Left lung (tissue), 10 donors: Measurements from ENCODE around the gene ARPC5L. TPM values are rescaled to one million over a fixed set of nuclear protein-coding genes. Genes with fewer than 3 reads are reported as not detected.

ENCODE experiments used
- ATAC-seq: fragments of 200-7000 bp; cut with Tn5 transposase; one replicate; pipeline ENCODE4 v1.9.1; 2020; ENCODE audit warnings: moderate library complexity
- DNase-seq, 4 donors: peaks; one replicate each; pipeline ENCODE4 v3.0.0-alpha.2; 2013 to 2020
- H3K27ac ChIP-seq, 2 donors: fragments of 200-600 bp; sonication (generic) in 1 of 2; one replicate each; pipeline versions ENCODE4 v1.5.0 to v1.8.0; 2020 to 2021
- H3K27me3 ChIP-seq, 2 donors: fragments of 200-600 bp; sonication (generic) in 1 of 2; one replicate each; pipeline versions ENCODE4 v1.5.0 to v1.8.0; 2020 to 2021
- H3K36me3 ChIP-seq, 2 donors: fragments of 200-600 bp; sonication (generic) in 1 of 2; one replicate each; pipeline versions ENCODE4 v1.5.0 to v1.8.0; 2020 to 2021
- H3K4me1 ChIP-seq, 2 donors: fragments of 200-600 bp; one replicate each; pipeline ENCODE4 v1.8.0; 2021
- H3K4me3 ChIP-seq, 2 donors: fragments of 200-600 bp; sonication (generic) in 1 of 2; one replicate each; pipeline versions ENCODE4 v1.5.0 to v1.8.0; 2020 to 2021; ENCODE audit warnings: mild to moderate bottlenecking in 1 of 2
- H3K9me3 ChIP-seq, 2 donors: fragments of 200-600 bp; sonication (generic) in 1 of 2; one replicate each; pipeline versions ENCODE4 v1.5.0 to v1.8.0; 2020 to 2021
- intact Hi-C, 2 donors: fragments of 100-400 bp; cut with DNase I; formaldehyde crosslinking; loops; one replicate each; pipeline versions ENCODE4 v1.11.2 to v1.14.2; 2022
- polyA plus RNA-seq, 6 donors: library from polyadenylated mRNA; unstranded; fragments of 120-200 nt; gene quantifications; one replicate each; pipeline ENCODE4 v1.2.1, GENCODE V29; 2013; ENCODE audit not compliant: insufficient read length in 6 of 6
- total RNA-seq, 2 donors: library from RNA; stranded (reverse); fragmentation: NEBNext Ultra II Directional; extraction: Animal tissue kit (Norgen Biotek cat#: 25700); gene quantifications; one replicate each; pipeline ENCODE4 v1.2.1, GENCODE V29; 2021
- TF ChIP-seq, protein P1 (sequence below), 2 donors: fragments of 200-600 bp; sonication (generic) in 1 of 2; IDR thresholded peaks; one replicate each; pipeline versions ENCODE4 v1.5.0 to v1.8.0; 2021; ENCODE audit warnings: antibody characterized with exemption in 2 of 2
- donor health status: DM: no; HTN: yes; CAD: no.
- donor health status: DM: no; HTN: no; CAD: no.

ARPC5L gene
- total and polyA plus RNA-seq, 8 donors = 30.8 to 53.6 (median 36.5) TPM

- Histone ChIP-seq H3K9me3 (no peaks in the 10 kb centered on the region), H3K4me1 (peaks cover 8 to 23% of the 10 kb centered on the region in 2 donors), H3K27ac (no peak overlapping the region), H3K27me3 (no peaks in the 10 kb centered on the region), H3K4me3 (peak overlapping the region; percentile 33 to 37), H3K36me3 (peaks cover 0 to 28% of the 10 kb centered on the region in 2 donors)
- DNase-seq = peak in 1 of 4 donors; percentile 32
- TF ChIP-seq, protein P1, sequence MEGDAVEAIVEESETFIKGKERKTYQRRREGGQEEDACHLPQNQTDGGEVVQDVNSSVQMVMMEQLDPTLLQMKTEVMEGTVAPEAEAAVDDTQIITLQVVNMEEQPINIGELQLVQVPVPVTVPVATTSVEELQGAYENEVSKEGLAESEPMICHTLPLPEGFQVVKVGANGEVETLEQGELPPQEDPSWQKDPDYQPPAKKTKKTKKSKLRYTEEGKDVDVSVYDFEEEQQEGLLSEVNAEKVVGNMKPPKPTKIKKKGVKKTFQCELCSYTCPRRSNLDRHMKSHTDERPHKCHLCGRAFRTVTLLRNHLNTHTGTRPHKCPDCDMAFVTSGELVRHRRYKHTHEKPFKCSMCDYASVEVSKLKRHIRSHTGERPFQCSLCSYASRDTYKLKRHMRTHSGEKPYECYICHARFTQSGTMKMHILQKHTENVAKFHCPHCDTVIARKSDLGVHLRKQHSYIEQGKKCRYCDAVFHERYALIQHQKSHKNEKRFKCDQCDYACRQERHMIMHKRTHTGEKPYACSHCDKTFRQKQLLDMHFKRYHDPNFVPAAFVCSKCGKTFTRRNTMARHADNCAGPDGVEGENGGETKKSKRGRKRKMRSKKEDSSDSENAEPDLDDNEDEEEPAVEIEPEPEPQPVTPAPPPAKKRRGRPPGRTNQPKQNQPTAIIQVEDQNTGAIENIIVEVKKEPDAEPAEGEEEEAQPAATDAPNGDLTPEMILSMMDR (IDR thresholded peaks at IDR 0.05) = no peak
- intact Hi-C loops = loop anchor here in 1 of 2 donors (2.0 kb wide), 1 partner anchor 79 kb away; no protein-coding TSS in a partner anchor
- peak; percentile 3 for ATAC-seq
These were observed 8.3 kb upstream of the ARPC5L start for GRCh38 chr9:124853605-124854143.

GRCh38 chr9:124854161-124854560, 7.8 kb upstream of the ARPC5L start:
- TF ChIP-seq, protein P1 (IDR thresholded peaks at IDR 0.05) = no peak
- Histone ChIP-seq H3K27me3 (no peaks in the 10 kb centered on the region), H3K9me3 (no peaks in the 10 kb centered on the region), H3K27ac (no peak overlapping the region), H3K36me3 (peaks cover 0 to 33% of the 10 kb centered on the region in 2 donors), H3K4me1 (peaks cover 8 to 28% of the 10 kb centered on the region in 2 donors), H3K4me3 (no peak overlapping the region)
- ATAC-seq (no peak), DNase-seq (peak in 1 of 4 donors; percentile 70)
- intact Hi-C loops = loop anchor here in 1 of 2 donors (2.0 kb wide), 1 partner anchor 79 kb away; no protein-coding TSS in a partner anchor

DNA sequence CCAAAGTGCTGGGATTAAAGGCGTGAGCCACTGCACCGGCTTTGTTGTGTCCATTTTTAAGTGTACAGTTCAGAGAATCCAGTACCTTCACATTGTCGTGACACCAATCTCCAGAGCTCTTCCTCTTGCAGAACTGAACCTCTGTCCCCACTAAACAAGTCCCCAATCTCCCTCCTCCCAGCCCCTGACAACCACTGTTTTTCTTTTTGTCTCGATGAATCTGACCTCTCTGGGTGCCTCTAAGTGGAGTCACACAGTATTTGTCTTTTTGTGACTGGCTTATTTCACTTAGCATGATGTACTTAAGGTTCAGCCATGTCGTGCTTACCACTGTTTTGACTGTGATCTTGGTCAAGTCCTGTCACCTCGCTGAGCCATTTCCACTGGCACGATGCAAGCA, 7.1 kb upstream of the ARPC5L start:
- Histone ChIP-seq H3K27ac (no peak overlapping the region), H3K4me1 (peaks cover 12 to 34% of the 10 kb centered on the region in 2 donors), H3K27me3 (no peaks in the 10 kb centered on the region), H3K4me3 (no peak overlapping the region), H3K36me3 (peaks cover 0 to 40% of the 10 kb centered on the region in 2 donors), H3K9me3 (no peaks in the 10 kb centered on the region)
- no peak for DNase-seq
- TF ChIP-seq, protein P1 (IDR thresholded peaks at IDR 0.05) = no peak
- intact Hi-C loops = loop anchor here in 1 of 2 donors (2.0 kb wide), 1 partner anchor 80 kb away; no protein-coding TSS in a partner anchor
- ATAC-seq = no peak

DNA sequence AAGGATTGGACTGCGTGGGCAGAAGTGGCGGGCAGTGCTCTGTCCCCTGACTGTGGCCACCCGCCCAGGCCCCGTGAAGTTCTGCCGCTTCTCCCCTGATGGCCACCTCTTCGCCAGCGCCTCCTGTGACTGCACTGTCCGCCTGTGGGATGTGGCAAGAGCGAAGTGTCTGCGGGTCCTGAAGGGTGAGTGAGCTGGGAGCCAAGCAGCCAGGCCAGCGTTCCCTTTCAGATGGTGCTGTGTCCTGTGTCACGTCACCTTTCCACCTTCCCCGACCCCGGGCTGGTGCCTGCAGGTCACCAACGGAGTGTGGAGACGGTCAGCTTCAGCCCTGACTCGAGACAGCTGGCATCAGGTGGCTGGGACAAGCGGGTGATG, 6.4 kb upstream of the ARPC5L start:
- DNase-seq (no peak), ATAC-seq (no peak)
- intact Hi-C loops = loop anchor here in 1 of 2 donors (2.0 kb wide), 1 partner anchor 81 kb away; no protein-coding TSS in a partner anchor
- Histone ChIP-seq H3K9me3 (no peaks in the 10 kb centered on the region), H3K4me3 (no peak overlapping the region), H3K27me3 (no peaks in the 10 kb centered on the region), H3K4me1 (peaks cover 19 to 41% of the 10 kb centered on the region in 2 donors), H3K27ac (no peak overlapping the region), H3K36me3 (peaks cover 0 to 47% of the 10 kb centered on the region in 2 donors)
- TF ChIP-seq, protein P1 (IDR thresholded peaks at IDR 0.05) = no peak

DNA sequence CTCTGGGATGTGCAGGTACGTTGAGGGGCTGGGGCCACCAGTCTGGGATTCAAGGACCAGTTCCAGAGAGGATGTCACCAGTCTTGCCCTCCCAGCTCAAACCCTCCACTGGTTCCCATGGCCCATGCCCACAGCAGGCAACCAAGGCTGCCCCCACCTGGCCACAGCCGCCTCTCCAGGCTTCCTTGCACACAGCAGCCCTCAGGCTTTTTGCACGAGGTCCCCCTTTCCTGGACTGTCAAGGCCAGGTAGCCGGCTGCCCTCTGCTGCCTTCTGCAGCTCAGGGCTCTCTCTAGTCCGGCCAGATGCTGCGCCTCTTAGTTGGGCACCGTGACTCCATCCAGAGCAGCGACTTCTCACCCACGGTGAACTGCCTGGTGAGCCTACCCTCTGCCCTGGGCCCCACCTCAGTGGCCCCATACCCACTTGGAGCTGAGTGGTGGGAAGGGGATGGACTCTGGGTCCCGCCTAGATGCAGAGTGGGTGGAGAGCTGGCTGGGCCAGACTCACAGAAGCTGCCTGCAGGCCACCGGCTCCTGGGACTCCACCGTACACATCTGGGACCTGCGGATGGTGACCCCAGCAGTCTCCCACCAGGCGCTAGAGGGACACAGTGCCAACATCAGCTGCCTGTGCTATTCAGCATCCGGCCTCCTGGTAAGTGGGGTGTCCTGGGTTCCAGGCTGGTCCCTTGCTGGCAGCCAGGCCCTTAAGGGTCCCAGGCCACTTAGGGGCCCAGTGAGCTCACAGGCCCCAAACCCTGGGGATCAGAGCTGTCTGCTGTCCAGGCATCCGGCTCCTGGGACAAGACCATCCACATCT, 5.8 kb upstream of the ARPC5L start:
- no peak overlapping the region for H3K27ac ChIP-seq
- H3K9me3 ChIP-seq = no peaks in the 10 kb centered on the region
- intact Hi-C loops = loop anchor here in 1 of 2 donors (2.0 kb wide), 1 partner anchor 81 kb away; no protein-coding TSS in a partner anchor
- DNase-seq = no peak
- H3K36me3 ChIP-seq = peaks cover 0 to 53% of the 10 kb centered on the region in 2 donors
- peaks cover 25 to 47% of the 10 kb centered on the region in 2 donors for H3K4me1 ChIP-seq
- no peaks in the 10 kb centered on the region for H3K27me3 ChIP-seq
- ATAC-seq = no peak
- no peak overlapping the region for H3K4me3 ChIP-seq
- TF ChIP-seq, protein P1 (IDR thresholded peaks at IDR 0.05) = no peak
